Measurements from ENCODE around the gene FCER2.

GRCh38 chr19:7734220-7735203 is 32.6 kb upstream of the FCER2 start:
- TF ChIP-seq, protein P1, sequence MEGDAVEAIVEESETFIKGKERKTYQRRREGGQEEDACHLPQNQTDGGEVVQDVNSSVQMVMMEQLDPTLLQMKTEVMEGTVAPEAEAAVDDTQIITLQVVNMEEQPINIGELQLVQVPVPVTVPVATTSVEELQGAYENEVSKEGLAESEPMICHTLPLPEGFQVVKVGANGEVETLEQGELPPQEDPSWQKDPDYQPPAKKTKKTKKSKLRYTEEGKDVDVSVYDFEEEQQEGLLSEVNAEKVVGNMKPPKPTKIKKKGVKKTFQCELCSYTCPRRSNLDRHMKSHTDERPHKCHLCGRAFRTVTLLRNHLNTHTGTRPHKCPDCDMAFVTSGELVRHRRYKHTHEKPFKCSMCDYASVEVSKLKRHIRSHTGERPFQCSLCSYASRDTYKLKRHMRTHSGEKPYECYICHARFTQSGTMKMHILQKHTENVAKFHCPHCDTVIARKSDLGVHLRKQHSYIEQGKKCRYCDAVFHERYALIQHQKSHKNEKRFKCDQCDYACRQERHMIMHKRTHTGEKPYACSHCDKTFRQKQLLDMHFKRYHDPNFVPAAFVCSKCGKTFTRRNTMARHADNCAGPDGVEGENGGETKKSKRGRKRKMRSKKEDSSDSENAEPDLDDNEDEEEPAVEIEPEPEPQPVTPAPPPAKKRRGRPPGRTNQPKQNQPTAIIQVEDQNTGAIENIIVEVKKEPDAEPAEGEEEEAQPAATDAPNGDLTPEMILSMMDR (conservative IDR thresholded peaks at IDR 0.05; ENCODE audit: low read length), result no peak
- no peak for TF ChIP-seq EZH2phosphoT487 (IDR thresholded peaks at IDR 0.05; ENCODE audit: borderline replicate concordance, low read depth, low read length)

Data from OCI-LY7 (cell line).